ENCODE measurements around the gene FGFR1OP2. TPM values are rescaled to one million over a fixed set of nuclear protein-coding genes. Genes with fewer than 3 reads are reported as not detected.
A peak's percentile ranks its signal among the peaks of the same experiment; 100 is the strongest.

The FGFR1OP2 gene
- total RNA-seq, 1 donor from 2014 or later: 33.9 TPM

- TF ChIP-seq CTCF (IDR thresholded peaks at IDR 0.05; ENCODE audit: borderline replicate concordance): no peak
- Histone ChIP-seq H3K27ac (replicated peaks) (no peak overlapping the region), H3K36me3 (peaks cover 54% of the 10 kb centered on the region), H3K4me1 (no peaks in the 10 kb centered on the region), H3K4me3 (no peak overlapping the region), H3K9me3 (replicated peaks) (no peaks in the 10 kb centered on the region), H3K27me3 (ENCODE audit: low read depth) (no peaks in the 10 kb centered on the region)
- intact Hi-C loops (cut with micrococcal nuclease): no loop called here
- DNase-seq: no peak
Measured at GRCh38 chr12:26928661-26929060, 9.6 kb upstream of the FGFR1OP2 start.

GRCh38 chr12:26929590-26929989 lies 8.7 kb upstream of the FGFR1OP2 start:
- peaks cover 7% of the 10 kb centered on the region for H3K4me1 ChIP-seq
- H3K4me3 ChIP-seq: no peak overlapping the region
- intact Hi-C loops (cut with micrococcal nuclease): no loop called here
- no peak for TF ChIP-seq CTCF (IDR thresholded peaks at IDR 0.05; ENCODE audit: borderline replicate concordance)
- H3K27ac ChIP-seq (replicated peaks): no peak overlapping the region
- H3K36me3 ChIP-seq: peaks cover 48% of the 10 kb centered on the region
- H3K9me3 ChIP-seq (replicated peaks): no peaks in the 10 kb centered on the region
- no peak for DNase-seq
- H3K27me3 ChIP-seq (ENCODE audit: low read depth): no peaks in the 10 kb centered on the region

DNA sequence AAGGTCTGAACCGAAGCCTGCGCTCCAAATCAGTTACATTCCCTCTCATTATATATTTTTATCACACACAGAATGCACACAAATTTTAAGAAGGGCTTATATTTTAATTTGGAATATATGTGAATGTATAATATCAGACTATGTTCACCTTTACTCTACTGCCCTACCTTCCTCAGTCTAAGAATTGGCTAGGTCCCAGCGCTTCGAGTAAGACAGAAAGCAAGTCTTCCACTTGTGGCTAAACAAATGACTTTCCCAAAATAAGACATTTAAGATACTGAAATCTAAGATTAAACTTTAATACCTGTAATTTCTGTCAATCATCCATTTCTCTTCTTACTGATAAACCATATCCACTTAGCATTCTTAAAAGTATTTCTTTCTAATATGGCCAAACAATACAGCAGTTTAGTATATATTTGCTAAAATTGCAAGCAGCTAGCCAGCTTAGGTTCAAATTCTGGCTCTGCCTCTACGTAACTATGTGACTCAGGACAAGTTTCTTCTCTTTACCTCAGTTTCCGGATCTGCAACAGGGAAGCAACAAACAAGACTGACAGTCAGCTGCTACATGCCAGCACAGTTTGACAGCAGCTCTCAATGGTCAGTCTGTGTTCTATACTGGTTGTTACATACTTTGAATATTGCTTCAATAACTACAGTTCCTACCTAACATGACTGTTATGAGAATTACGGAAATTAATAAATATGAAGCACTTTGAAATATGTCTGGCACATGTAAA lies 2.5 kb upstream of the FGFR1OP2 start:
- Histone ChIP-seq H3K4me3 (no peak overlapping the region), H3K27ac (replicated peaks) (no peak overlapping the region)
- intact Hi-C loops (cut with micrococcal nuclease): no loop called here

DNA sequence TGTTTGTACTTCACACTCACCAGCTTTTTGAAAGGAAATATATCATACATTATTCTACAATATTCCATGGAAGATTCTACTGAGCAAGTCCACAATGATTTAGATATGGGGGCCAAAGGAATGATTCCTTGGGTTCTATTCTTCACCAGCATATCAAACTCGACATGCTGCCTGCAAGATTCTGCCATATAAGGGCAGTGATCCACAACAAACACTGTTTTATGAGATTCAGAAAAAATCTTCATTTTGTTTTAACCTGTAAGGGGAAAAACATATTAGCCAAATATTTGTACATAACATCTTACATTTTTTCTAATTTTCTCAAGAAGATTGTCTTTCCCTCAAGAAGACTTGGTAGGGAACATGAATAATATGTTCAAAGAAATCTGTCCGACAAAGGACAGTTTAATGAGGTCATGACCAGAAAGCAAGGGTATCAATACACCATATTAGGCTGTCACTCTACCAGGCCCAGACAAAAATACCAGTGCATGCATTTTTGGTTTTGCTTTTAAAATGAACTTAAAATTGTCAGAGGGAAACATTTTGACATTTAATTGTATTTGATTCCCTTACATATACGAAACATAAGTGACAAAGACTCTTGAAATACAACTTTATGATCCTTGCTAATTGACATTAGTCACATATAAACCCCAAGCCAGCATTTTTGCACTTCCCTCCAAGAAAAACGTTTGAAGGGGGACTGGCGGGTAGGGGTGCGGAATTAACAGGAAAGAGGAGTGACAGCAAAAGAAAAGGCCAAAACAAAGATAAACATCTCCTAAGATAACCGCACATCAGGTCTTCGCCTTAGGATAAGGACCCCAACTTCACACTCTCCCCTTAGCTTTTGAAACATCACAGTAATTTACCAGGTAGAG lies 1.5 kb upstream of the FGFR1OP2 start:
- no peaks in the 10 kb centered on the region for H3K27me3 ChIP-seq (ENCODE audit: low read depth)
- no peaks in the 10 kb centered on the region for H3K9me3 ChIP-seq (replicated peaks)
- H3K36me3 ChIP-seq: peaks cover 4% of the 10 kb centered on the region
- intact Hi-C loops (cut with micrococcal nuclease): no loop called here
- H3K4me3 ChIP-seq: peak overlapping the region; percentile 93
- no peak for DNase-seq
- TF ChIP-seq CTCF (IDR thresholded peaks at IDR 0.05; ENCODE audit: borderline replicate concordance): no peak
- peaks cover 73% of the 10 kb centered on the region for H3K4me1 ChIP-seq
- H3K27ac ChIP-seq (replicated peaks): peak overlapping the region; percentile 98

More for the DNA sequence above, 2.5 kb upstream of the FGFR1OP2 start:
- Histone ChIP-seq H3K4me1 (peaks cover 63% of the 10 kb centered on the region), H3K27me3 (ENCODE audit: low read depth) (no peaks in the 10 kb centered on the region), H3K36me3 (peaks cover 8% of the 10 kb centered on the region), H3K9me3 (replicated peaks) (no peaks in the 10 kb centered on the region)
- no peak for TF ChIP-seq CTCF (IDR thresholded peaks at IDR 0.05; ENCODE audit: borderline replicate concordance)
- no peak for DNase-seq

DNA sequence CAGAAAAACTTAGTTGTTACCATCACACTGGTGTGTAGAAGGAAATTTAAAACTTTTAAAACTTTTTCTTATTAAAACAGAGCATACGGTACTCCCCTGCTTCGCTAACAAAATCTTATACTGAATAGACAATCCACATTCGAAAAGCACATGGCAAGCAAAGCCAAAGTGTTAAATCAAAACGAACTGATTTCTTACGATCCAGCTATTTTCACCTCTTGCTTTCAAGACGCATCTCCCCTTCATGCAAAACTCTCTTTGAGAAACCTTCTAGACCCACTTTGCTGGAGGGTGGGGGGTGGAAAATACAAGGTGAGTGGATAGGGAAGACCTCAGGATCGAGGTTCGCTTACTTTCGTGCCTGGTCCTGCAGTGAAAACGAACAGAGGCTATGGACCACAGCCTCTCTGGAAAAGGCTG lies 817 bp upstream of the FGFR1OP2 start:
- intact Hi-C loops (cut with micrococcal nuclease): no loop called here
- Histone ChIP-seq H3K27me3 (ENCODE audit: low read depth) (no peaks in the 10 kb centered on the region), H3K9me3 (replicated peaks) (no peaks in the 10 kb centered on the region), H3K36me3 (peaks cover 4% of the 10 kb centered on the region), H3K4me1 (peaks cover 79% of the 10 kb centered on the region), H3K27ac (replicated peaks) (peak overlapping the region; percentile 98), H3K4me3 (peak overlapping the region; percentile 93)
- DNase-seq: no peak
- TF ChIP-seq CTCF (IDR thresholded peaks at IDR 0.05; ENCODE audit: borderline replicate concordance): no peak

Data from left ventricle myocardium inferior (tissue), 1 donor.